CD4-positive, CD25-positive, alpha-beta regulatory T cell (primary cell): Measurements from ENCODE around the gene ARHGEF25. TPM values are rescaled to one million over a fixed set of nuclear protein-coding genes. Genes with fewer than 3 reads are reported as not detected.

ENCODE experiments used
- ATAC-seq, 2 donors: fragments of 150-1000 bp; cut with Tn5 transposase; one replicate each; pipeline ENCODE4 v1.10.0; 2021; ENCODE audit warnings: low read depth in 2 of 2, moderate number of reproducible peaks in 2 of 2, moderate library complexity in 1 of 2
- DNase-seq, 3 donors: peaks; one replicate each; pipeline versions ENCODE4 v3.0.0 to v3.0.0-alpha.2; 2012 to 2022; ENCODE audit warnings: mixed read lengths in 1 of 3
- H3K27ac ChIP-seq: one replicate; pipeline ENCODE4 v1.7.0; 2013; ENCODE audit warnings: mild to moderate bottlenecking, low read length; ENCODE audit not compliant: insufficient read depth, poor library complexity, severe bottlenecking
- H3K27me3 ChIP-seq: one replicate; pipeline ENCODE4 v1.7.0; 2013; ENCODE audit warnings: low read length; ENCODE audit not compliant: control insufficient read depth, insufficient read depth
- H3K36me3 ChIP-seq: one replicate; pipeline ENCODE4 v1.7.0; 2013; ENCODE audit warnings: mild to moderate bottlenecking, low read length, moderate library complexity; ENCODE audit not compliant: control insufficient read depth, insufficient read depth
- H3K4me1 ChIP-seq: 2 replicates; pipeline ENCODE4 v1.7.0; 2013; ENCODE audit warnings: mild to moderate bottlenecking, low read length; ENCODE audit not compliant: insufficient read depth, control insufficient read depth, poor library complexity, severe bottlenecking
- H3K4me3 ChIP-seq: one replicate; pipeline ENCODE4 v1.7.0; 2013; ENCODE audit warnings: low read depth, mild to moderate bottlenecking, low read length, moderate library complexity
- H3K9me3 ChIP-seq, 2 experiments: 1 replicate in 1 of 2; 2 replicates in 1 of 2; pipeline ENCODE4 v1.7.0; 2013; ENCODE audit warnings: low read length in 2 of 2, mild to moderate bottlenecking in 1 of 2, moderate library complexity in 1 of 2; ENCODE audit not compliant: control insufficient read depth in 2 of 2
- H3K27ac Mint-ChIP-seq, 3 donors: one replicate each; pipeline ENCODE4 v1.8.0; 2020 to 2022; ENCODE audit warnings: mild to moderate bottlenecking in 3 of 3, mixed read lengths in 3 of 3, moderate library complexity in 2 of 3
- H3K27me3 Mint-ChIP-seq: one replicate; pipeline ENCODE4 v1.8.0; 2022; ENCODE audit warnings: mild to moderate bottlenecking, mixed read lengths
- H3K36me3 Mint-ChIP-seq: one replicate; pipeline ENCODE4 v1.8.0; 2020; ENCODE audit warnings: mixed read lengths
- H3K4me1 Mint-ChIP-seq, 4 donors: one replicate each; pipeline ENCODE4 v1.8.0; 2020 to 2022; ENCODE audit warnings: mixed read lengths in 4 of 4, mild to moderate bottlenecking in 1 of 4
- H3K4me3 Mint-ChIP-seq, 4 donors: one replicate each; pipeline ENCODE4 v1.8.0; 2020 to 2022; ENCODE audit warnings: mild to moderate bottlenecking in 4 of 4, mixed read lengths in 4 of 4, moderate library complexity in 3 of 4
- H3K9me3 Mint-ChIP-seq, 7 donors: one replicate each; pipeline ENCODE4 v1.8.0; 2020 to 2022; ENCODE audit warnings: mixed read lengths in 7 of 7, mild to moderate bottlenecking in 3 of 7, moderate library complexity in 2 of 7
- polyA plus RNA-seq, 4 donors: library from polyadenylated mRNA; unstranded; fragments of 300-500 nt; fragmentation: Illumina TruSeq; gene quantifications; one replicate each; pipeline ENCODE4 v1.2.3, GENCODE V29; 2021
- total RNA-seq: library from RNA; stranded (reverse); gene quantifications from one replicate; pipeline ENCODE4 v1.2.3, GENCODE V29; 2022

ARHGEF25 gene
- total and polyA plus RNA-seq, 5 donors from 2014 or later, result 0.64 TPM; not detected in 4

GRCh38 chr12:57593187-57593586 is 18.0 kb upstream of the ARHGEF25 start:
- H3K36me3 ChIP-seq, result peaks cover 39% of the 10 kb centered on the region
- peaks cover under 1% of the 10 kb centered on the region for H3K27me3 ChIP-seq
- Mint-ChIP-seq H3K36me3 (peaks cover 22% of the 10 kb centered on the region), H3K9me3 (peaks cover 0 to 1% (median 0%) of the 10 kb centered on the region in 7 donors), H3K27ac (no peak overlapping the region), H3K4me3 (peak overlapping the region in 3 of 4 donors; percentile 11 to 97 (median 94)), H3K27me3 (no peaks in the 10 kb centered on the region), H3K4me1 (peaks cover 13 to 35% (median 28%) of the 10 kb centered on the region in 4 donors)
- no peak for ATAC-seq
- H3K4me1 ChIP-seq, result peaks cover 35% of the 10 kb centered on the region
- peak overlapping the region; percentile 75 for H3K4me3 ChIP-seq
- DNase-seq, result no peak
- H3K9me3 ChIP-seq, result no peaks in the 10 kb centered on the region
- no peak overlapping the region for H3K27ac ChIP-seq

- H3K4me1 Mint-ChIP-seq, result peaks cover 0 to 25% (median 6%) of the 10 kb centered on the region in 4 donors
- H3K27me3 ChIP-seq, result no peaks in the 10 kb centered on the region
- peaks cover 14% of the 10 kb centered on the region for H3K4me1 ChIP-seq
- no peak overlapping the region for H3K27ac Mint-ChIP-seq
- H3K27me3 Mint-ChIP-seq, result no peaks in the 10 kb centered on the region
- H3K9me3 Mint-ChIP-seq, result no peaks in the 10 kb centered on the region
- no peak overlapping the region for H3K4me3 ChIP-seq
- no peak overlapping the region for H3K27ac ChIP-seq
- H3K4me3 Mint-ChIP-seq, result peak overlapping the region in 2 of 4 donors; percentile 24 to 86
- H3K36me3 Mint-ChIP-seq, result peaks cover 62% of the 10 kb centered on the region
- peaks cover 64% of the 10 kb centered on the region for H3K36me3 ChIP-seq
- no peaks in the 10 kb centered on the region for H3K9me3 ChIP-seq
- ATAC-seq (no peak), DNase-seq (no peak)
Observed at GRCh38 chr12:57600395-57600794, 10.8 kb upstream of the ARHGEF25 start.

GRCh38 chr12:57602544-57602943 is 8.7 kb upstream of the ARHGEF25 start:
- Histone ChIP-seq H3K4me3 (no peak overlapping the region), H3K36me3 (peaks cover 46% of the 10 kb centered on the region), H3K27ac (no peak overlapping the region), H3K4me1 (peaks cover 15% of the 10 kb centered on the region), H3K27me3 (no peaks in the 10 kb centered on the region), H3K9me3 (no peaks in the 10 kb centered on the region)
- Mint-ChIP-seq H3K9me3 (no peaks in the 10 kb centered on the region), H3K4me3 (peak overlapping the region in 2 of 4 donors; percentile 8 to 88), H3K36me3 (peaks cover 49% of the 10 kb centered on the region), H3K4me1 (peaks cover 0 to 30% (median 7%) of the 10 kb centered on the region in 4 donors), H3K27me3 (no peaks in the 10 kb centered on the region), H3K27ac (peak overlapping the region in 1 of 3 donors; percentile 45)
- DNase-seq (no peak), ATAC-seq (no peak)

GRCh38 chr12:57603324-57603723 is 7.9 kb upstream of the ARHGEF25 start:
- H3K4me1 Mint-ChIP-seq, result peaks cover 0 to 34% (median 7%) of the 10 kb centered on the region in 4 donors
- peak overlapping the region; percentile 86 to 90 (median 88) for H3K4me3 Mint-ChIP-seq
- ATAC-seq (no peak), DNase-seq (no peak)
- no peaks in the 10 kb centered on the region for H3K9me3 Mint-ChIP-seq
- Histone ChIP-seq H3K27me3 (no peaks in the 10 kb centered on the region), H3K4me3 (no peak overlapping the region), H3K9me3 (no peaks in the 10 kb centered on the region), H3K27ac (no peak overlapping the region), H3K36me3 (peaks cover 42% of the 10 kb centered on the region), H3K4me1 (peaks cover 15% of the 10 kb centered on the region)
- H3K36me3 Mint-ChIP-seq, result peaks cover 49% of the 10 kb centered on the region
- no peaks in the 10 kb centered on the region for H3K27me3 Mint-ChIP-seq
- H3K27ac Mint-ChIP-seq, result peak overlapping the region in 2 of 3 donors; percentile 57 to 77

- Histone ChIP-seq H3K27me3 (no peaks in the 10 kb centered on the region), H3K36me3 (peaks cover 41% of the 10 kb centered on the region), H3K27ac (peak overlapping the region; percentile 28), H3K4me1 (peaks cover 15% of the 10 kb centered on the region), H3K9me3 (no peaks in the 10 kb centered on the region), H3K4me3 (peak overlapping the region; percentile 61)
- H3K4me3 Mint-ChIP-seq, result peak overlapping the region; percentile 86 to 90 (median 88)
- no peaks in the 10 kb centered on the region for H3K9me3 Mint-ChIP-seq
- peaks cover 0 to 34% (median 7%) of the 10 kb centered on the region in 4 donors for H3K4me1 Mint-ChIP-seq
- H3K36me3 Mint-ChIP-seq, result peaks cover 44% of the 10 kb centered on the region
- ATAC-seq, result no peak
- no peaks in the 10 kb centered on the region for H3K27me3 Mint-ChIP-seq
- H3K27ac Mint-ChIP-seq, result peak overlapping the region; percentile 57 to 77 (median 71)
- DNase-seq, result no peak
Observed at GRCh38 chr12:57603815-57604453, 7.3 kb upstream of the ARHGEF25 start.

GRCh38 chr12:57604454-57604991 is 6.7 kb upstream of the ARHGEF25 start, which contains the start of gene DTX3:
TSS of gene DTX3 (plus strand) at chr12:57604824. CDS start at chr12:57606518, 1,694 bp downstream.
- H3K27ac Mint-ChIP-seq, result peak within 1 kb of the TSS; percentile 77 to 94 (median 82)
- Histone ChIP-seq H3K4me1 (peaks cover 15% of the 10 kb centered on the region), H3K9me3 (no peaks in the 10 kb centered on the region), H3K27me3 (no peaks in the 10 kb centered on the region), H3K36me3 (peaks cover 36% of the 10 kb centered on the region), H3K4me3 (peak within 1 kb of the TSS; percentile 61), H3K27ac (peak within 1 kb of the TSS; percentile 28)
- H3K36me3 Mint-ChIP-seq, result peaks cover 38% of the 10 kb centered on the region
- no peaks in the 10 kb centered on the region for H3K9me3 Mint-ChIP-seq
- no peaks in the 10 kb centered on the region for H3K27me3 Mint-ChIP-seq
- peak in 2 of 3 donors; percentile 23 to 46 for DNase-seq
- peak within 1 kb of the TSS; percentile 88 to 94 (median 89) for H3K4me3 Mint-ChIP-seq
- peaks cover 0 to 34% (median 7%) of the 10 kb centered on the region in 4 donors for H3K4me1 Mint-ChIP-seq
- peak; percentile 44 to 48 for ATAC-seq

GRCh38 chr12:57604992-57605810 is 6.0 kb upstream of the ARHGEF25 start:
- Mint-ChIP-seq H3K4me3 (peak overlapping the region; percentile 88 to 94 (median 89)), H3K36me3 (peaks cover 32% of the 10 kb centered on the region), H3K9me3 (no peaks in the 10 kb centered on the region), H3K27me3 (peaks cover 1% of the 10 kb centered on the region), H3K27ac (peak overlapping the region; percentile 77 to 94 (median 82)), H3K4me1 (peaks cover 0 to 34% (median 7%) of the 10 kb centered on the region in 4 donors)
- Histone ChIP-seq H3K36me3 (peaks cover 29% of the 10 kb centered on the region), H3K27me3 (no peaks in the 10 kb centered on the region), H3K4me3 (peak overlapping the region; percentile 44), H3K9me3 (no peaks in the 10 kb centered on the region), H3K27ac (no peak overlapping the region), H3K4me1 (peaks cover 16% of the 10 kb centered on the region)
- ATAC-seq (peak; percentile 11 to 36), DNase-seq (no peak)
